ENCODE data around the gene MTMR12.

DNA sequence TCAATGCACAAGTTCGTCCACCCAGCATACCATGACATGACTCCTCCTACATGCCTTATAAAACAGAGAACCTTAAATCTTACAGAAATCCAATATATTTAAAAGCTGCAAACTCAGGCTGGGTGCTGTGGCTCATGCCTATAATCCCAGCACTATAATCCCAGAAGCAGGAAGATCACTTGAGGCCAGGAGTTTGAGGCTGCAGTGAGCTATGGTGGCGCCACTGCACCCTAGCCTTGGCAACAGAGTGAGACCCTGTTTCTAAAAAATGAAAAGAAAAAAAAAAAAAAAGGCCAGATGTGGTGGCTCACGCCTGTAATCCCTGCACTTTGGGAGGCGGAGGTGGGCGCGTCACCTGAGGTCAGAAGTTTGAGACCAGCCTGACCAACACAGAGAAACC is 68.7 kb downstream of the MTMR12 start:
- TF ChIP-seq, protein P1, sequence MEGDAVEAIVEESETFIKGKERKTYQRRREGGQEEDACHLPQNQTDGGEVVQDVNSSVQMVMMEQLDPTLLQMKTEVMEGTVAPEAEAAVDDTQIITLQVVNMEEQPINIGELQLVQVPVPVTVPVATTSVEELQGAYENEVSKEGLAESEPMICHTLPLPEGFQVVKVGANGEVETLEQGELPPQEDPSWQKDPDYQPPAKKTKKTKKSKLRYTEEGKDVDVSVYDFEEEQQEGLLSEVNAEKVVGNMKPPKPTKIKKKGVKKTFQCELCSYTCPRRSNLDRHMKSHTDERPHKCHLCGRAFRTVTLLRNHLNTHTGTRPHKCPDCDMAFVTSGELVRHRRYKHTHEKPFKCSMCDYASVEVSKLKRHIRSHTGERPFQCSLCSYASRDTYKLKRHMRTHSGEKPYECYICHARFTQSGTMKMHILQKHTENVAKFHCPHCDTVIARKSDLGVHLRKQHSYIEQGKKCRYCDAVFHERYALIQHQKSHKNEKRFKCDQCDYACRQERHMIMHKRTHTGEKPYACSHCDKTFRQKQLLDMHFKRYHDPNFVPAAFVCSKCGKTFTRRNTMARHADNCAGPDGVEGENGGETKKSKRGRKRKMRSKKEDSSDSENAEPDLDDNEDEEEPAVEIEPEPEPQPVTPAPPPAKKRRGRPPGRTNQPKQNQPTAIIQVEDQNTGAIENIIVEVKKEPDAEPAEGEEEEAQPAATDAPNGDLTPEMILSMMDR (IDR thresholded peaks at IDR 0.05; ENCODE audit: low read depth, low read length), result no peak
- TF ChIP-seq MYC (IDR thresholded peaks at IDR 0.05; ENCODE audit: low read depth, low read length), result no peak
